H9 (cell line): ENCODE results near the gene NKD2. TPM values are rescaled to one million over a fixed set of nuclear protein-coding genes. Genes with fewer than 3 reads are reported as not detected.

ENCODE experiments used
- DNase-seq: peaks from one replicate; pipeline ENCODE4 v3.0.0-alpha.2; 2017
- H2AFZ ChIP-seq: one replicate; pipeline ENCODE4 v1.6.1; 2013; ENCODE audit warnings: mild to moderate bottlenecking, low read length, control low read depth, moderate library complexity
- H2AK5ac ChIP-seq: 2 replicates; pipeline ENCODE4 v1.6.1; 2013; ENCODE audit warnings: low read length, control low read depth, mixed read lengths; ENCODE audit not compliant: insufficient read length
- H2BK120ac ChIP-seq: one replicate; pipeline ENCODE4 v1.6.1; 2013; ENCODE audit warnings: low read depth, mild to moderate bottlenecking, low read length, control low read depth, inconsistent platforms; ENCODE audit not compliant: poor library complexity, severe bottlenecking
- H2BK12ac ChIP-seq: 2 replicates; pipeline ENCODE4 v1.6.1; 2013; ENCODE audit warnings: low read length, control low read depth, mixed read lengths, low read depth; ENCODE audit not compliant: insufficient read length
- H2BK15ac ChIP-seq: 2 replicates; pipeline ENCODE4 v1.6.1; 2013; ENCODE audit warnings: low read depth, low read length, control low read depth
- H2BK20ac ChIP-seq: one replicate; pipeline ENCODE4 v1.6.1; 2013; ENCODE audit warnings: low read depth, mild to moderate bottlenecking, low read length, control low read depth, inconsistent platforms; ENCODE audit not compliant: poor library complexity, severe bottlenecking
- H2BK5ac ChIP-seq: 2 replicates; pipeline ENCODE4 v1.6.1; 2013; ENCODE audit warnings: low read length, control low read depth, mixed read lengths; ENCODE audit not compliant: insufficient read length
- H3K14ac ChIP-seq: 2 replicates; pipeline ENCODE4 v1.6.1; 2013; ENCODE audit warnings: low read length, control low read depth; ENCODE audit not compliant: insufficient read depth
- H3K18ac ChIP-seq: 2 replicates; pipeline ENCODE4 v1.6.1; 2013; ENCODE audit warnings: low read depth, mild to moderate bottlenecking, mixed read lengths, low read length, control low read depth; ENCODE audit not compliant: insufficient read length
- H3K23ac ChIP-seq: 2 replicates; pipeline ENCODE4 v1.6.1; 2013; ENCODE audit warnings: low read length, control low read depth, mixed read lengths, low read depth; ENCODE audit not compliant: insufficient read length
- H3K23me2 ChIP-seq: 2 replicates; pipeline ENCODE4 v1.6.1; 2013; ENCODE audit warnings: low read depth, mild to moderate bottlenecking, mixed read lengths, low read length, control low read depth; ENCODE audit not compliant: insufficient read length, poor library complexity, severe bottlenecking
- H3K27ac ChIP-seq: 2 replicates; pipeline ENCODE4 v1.5.1; 2013; ENCODE audit warnings: low read length, control low read depth, mixed read lengths, low read depth; ENCODE audit not compliant: insufficient read length
- H3K27me3 ChIP-seq: 2 replicates; pipeline ENCODE4 v1.6.1; 2013; ENCODE audit warnings: low read length, control low read depth, inconsistent platforms; ENCODE audit not compliant: insufficient read depth
- H3K4ac ChIP-seq: 2 replicates; pipeline ENCODE4 v1.6.1; 2013; ENCODE audit warnings: low read depth, mild to moderate bottlenecking, control low read depth, inconsistent platforms, low read length, moderate library complexity
- H3K4me1 ChIP-seq: 2 replicates; pipeline ENCODE4 v1.6.1; 2013; ENCODE audit warnings: low read length, control low read depth, inconsistent platforms; ENCODE audit not compliant: insufficient read depth
- H3K4me2 ChIP-seq: 2 replicates; pipeline ENCODE4 v1.6.1; 2013; ENCODE audit warnings: low read length, control low read depth, mixed read lengths; ENCODE audit not compliant: insufficient read length, insufficient read depth
- H3K56ac ChIP-seq: 2 replicates; pipeline ENCODE4 v1.6.1; 2013; ENCODE audit warnings: low read depth, mild to moderate bottlenecking, mixed read lengths, low read length, control low read depth; ENCODE audit not compliant: insufficient read length
- H3K79me1 ChIP-seq: 2 replicates; pipeline ENCODE4 v1.6.1; 2013; ENCODE audit warnings: low read depth, mild to moderate bottlenecking, moderate library complexity, low read length, control low read depth, inconsistent platforms; ENCODE audit not compliant: insufficient read depth, poor library complexity, severe bottlenecking
- H3K79me2 ChIP-seq: 2 replicates; pipeline ENCODE4 v1.6.1; 2013; ENCODE audit warnings: low read length, control low read depth, inconsistent platforms; ENCODE audit not compliant: insufficient read depth
- H3K9ac ChIP-seq: 2 replicates; pipeline ENCODE4 v1.6.1; 2013; ENCODE audit warnings: low read length, control low read depth, mixed read lengths; ENCODE audit not compliant: insufficient read length; ENCODE audit errors: extremely low read depth
- H3K9me3 ChIP-seq: one replicate; pipeline ENCODE4 v1.6.1; 2013; ENCODE audit warnings: low read depth, low read length, inconsistent platforms; ENCODE audit not compliant: control insufficient read depth
- H3T11ph ChIP-seq: one replicate; pipeline ENCODE4 v1.6.1; 2013; ENCODE audit warnings: mild to moderate bottlenecking, low read length, control low read depth, inconsistent platforms
- H4K20me1 ChIP-seq: one replicate; pipeline ENCODE4 v1.6.1; 2013; ENCODE audit not compliant: control insufficient read depth, insufficient read length, insufficient read depth
- H4K5ac ChIP-seq: 2 replicates; pipeline ENCODE4 v1.6.1; 2013; ENCODE audit warnings: low read depth, mild to moderate bottlenecking, mixed read lengths, low read length, control low read depth; ENCODE audit not compliant: insufficient read length
- H4K8ac ChIP-seq: replicated peaks from 2 replicates; pipeline ENCODE4 v1.6.1; 2013; ENCODE audit warnings: low read length, control low read depth, mixed read lengths, low read depth; ENCODE audit not compliant: insufficient read length
- H4K91ac ChIP-seq: 2 replicates; pipeline ENCODE4 v1.6.1; 2013; ENCODE audit warnings: low read depth, mild to moderate bottlenecking, moderate library complexity, mixed read lengths, low read length, control low read depth; ENCODE audit not compliant: insufficient read length
- H3K27ac Mint-ChIP-seq, 3 experiments: 2 replicates in 2 of 3; 3 replicates in 1 of 3; pipeline ENCODE4 v1.8.0; 2020 to 2021; ENCODE audit warnings: mixed read lengths in 3 of 3, mild to moderate bottlenecking in 1 of 3, moderate library complexity in 1 of 3
- H3K27me3 Mint-ChIP-seq: 2 replicates; pipeline ENCODE4 v1.8.0; 2021; ENCODE audit warnings: low read depth, mild to moderate bottlenecking, moderate library complexity, mixed read lengths
- H3K36me3 Mint-ChIP-seq, 3 experiments: 2 replicates in 2 of 3; 3 replicates in 1 of 3; pipeline ENCODE4 v1.8.0; 2020 to 2021; ENCODE audit warnings: low read depth in 3 of 3, mixed read lengths in 3 of 3; ENCODE audit not compliant: insufficient read depth in 1 of 3
- H3K4me1 Mint-ChIP-seq, 2 experiments: 2 replicates each; pipeline ENCODE4 v1.8.0; 2020; ENCODE audit warnings: mixed read lengths in 2 of 2
- H3K4me3 Mint-ChIP-seq, 2 experiments: 2 replicates in 1 of 2; 3 replicates in 1 of 2; pipeline ENCODE4 v1.8.0; 2020 to 2021; ENCODE audit warnings: mild to moderate bottlenecking in 2 of 2, mixed read lengths in 2 of 2, moderate library complexity in 1 of 2
- H3K9me3 Mint-ChIP-seq, 2 experiments: 2 replicates in 1 of 2; 3 replicates in 1 of 2; pipeline ENCODE4 v1.8.0; 2020; ENCODE audit warnings: mild to moderate bottlenecking in 2 of 2, mixed read lengths in 2 of 2, moderate library complexity in 1 of 2
- WGBS: extraction: QIAGEN DNeasy Blood & Tissue Kit; methylation state at CpG from one replicate; pipeline ENCODE4 v1.1.7; 2013; ENCODE audit warnings: missing lambda C conversion rate, low lambda C conversion rate, mixed read lengths; ENCODE audit not compliant: insufficient read length; ENCODE audit errors: extremely low coverage; 5-methylcytosine and 5-hydroxymethylcytosine counted together
- total RNA-seq: library from RNA; stranded (reverse); gene quantifications from 2 replicates; pipeline ENCODE4 v1.2.1, GENCODE V29; 2021
- TF ChIP-seq, protein P1 (sequence below): fragments of 200-600 bp; sonication (generic); conservative IDR thresholded peaks from 3 replicates; pipeline ENCODE4 v1.8.0; 2021; ENCODE audit warnings: antibody characterized with exemption, mild to moderate bottlenecking

The NKD2 gene
- total RNA-seq, 1 experiment from 2014 or later: 7.3 TPM

DNA sequence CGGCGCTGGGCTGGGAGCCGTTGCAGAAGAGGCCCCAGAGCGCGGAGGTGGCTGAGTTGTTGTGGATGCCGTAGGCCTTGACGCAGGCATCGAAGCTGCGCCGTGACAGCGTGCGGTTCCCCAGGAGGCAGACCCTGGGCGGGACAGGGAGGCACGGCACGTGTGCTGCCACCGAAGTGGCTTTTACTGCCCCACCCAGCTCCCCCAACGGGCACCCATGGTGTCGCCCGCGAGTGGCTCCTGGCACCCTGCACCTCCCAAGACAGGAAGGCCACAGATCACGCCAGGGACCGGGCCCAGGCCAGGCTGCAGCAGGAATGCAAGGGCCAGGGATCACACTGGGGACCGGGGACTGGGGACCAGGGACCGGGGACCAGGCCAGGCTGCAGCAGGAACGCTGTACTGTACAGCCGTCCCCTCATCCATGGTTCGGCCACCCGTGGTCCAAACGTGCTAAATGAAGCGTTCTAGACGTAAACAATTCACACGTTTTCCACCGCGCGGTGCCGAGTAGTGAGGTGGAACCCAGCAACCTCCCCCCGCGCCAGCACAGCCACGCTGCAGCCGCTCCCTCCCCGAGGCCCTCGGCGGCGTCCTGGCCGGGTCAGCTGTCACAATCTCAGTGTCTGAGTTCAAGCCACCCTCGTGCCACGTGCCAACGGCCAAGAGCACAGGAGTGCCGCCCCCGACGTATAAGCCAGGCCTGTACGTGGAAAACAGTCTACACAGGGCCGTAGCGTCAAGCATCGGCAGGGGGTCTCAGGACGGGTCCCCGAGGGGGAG is 75.4 kb downstream of the NKD2 start:
- no CpG with 5 or more reads among the region's 57 CpGs for WGBS

More for the DNA sequence above, 75.4 kb downstream of the NKD2 start:
- Histone ChIP-seq H3K79me2 (no peaks in the 10 kb centered on the region), H2BK15ac (no peak overlapping the region), H2BK120ac (no peak overlapping the region), H3K27ac (no peak overlapping the region), H3K14ac (no peak overlapping the region), H2AFZ (no peak overlapping the region), H4K20me1 (no peaks in the 10 kb centered on the region), H3K4me1 (no peaks in the 10 kb centered on the region), H3K23me2 (no peaks in the 10 kb centered on the region), H4K91ac (no peak overlapping the region), H3K23ac (no peak overlapping the region), H3K79me1 (no peaks in the 10 kb centered on the region), H2BK12ac (no peak overlapping the region), H2BK20ac (no peak overlapping the region), H3K9ac (no peak overlapping the region), H2BK5ac (no peak overlapping the region), H3K9me3 (no peaks in the 10 kb centered on the region), H3T11ph (no peak overlapping the region), H3K4me2 (no peak overlapping the region), H4K8ac (no peak overlapping the region), H3K27me3 (no peaks in the 10 kb centered on the region), H3K4ac (no peak overlapping the region), H3K56ac (no peak overlapping the region), H2AK5ac (no peak overlapping the region), H4K5ac (no peak overlapping the region), H3K18ac (no peak overlapping the region)
- no peaks in the 10 kb centered on the region for H3K4me1 Mint-ChIP-seq
- no peak for DNase-seq
- H3K4me3 Mint-ChIP-seq: no peak overlapping the region
- H3K36me3 Mint-ChIP-seq: peaks cover 10 to 58% (median 25%) of the 10 kb centered on the region in 3 experiments
- TF ChIP-seq, protein P1, sequence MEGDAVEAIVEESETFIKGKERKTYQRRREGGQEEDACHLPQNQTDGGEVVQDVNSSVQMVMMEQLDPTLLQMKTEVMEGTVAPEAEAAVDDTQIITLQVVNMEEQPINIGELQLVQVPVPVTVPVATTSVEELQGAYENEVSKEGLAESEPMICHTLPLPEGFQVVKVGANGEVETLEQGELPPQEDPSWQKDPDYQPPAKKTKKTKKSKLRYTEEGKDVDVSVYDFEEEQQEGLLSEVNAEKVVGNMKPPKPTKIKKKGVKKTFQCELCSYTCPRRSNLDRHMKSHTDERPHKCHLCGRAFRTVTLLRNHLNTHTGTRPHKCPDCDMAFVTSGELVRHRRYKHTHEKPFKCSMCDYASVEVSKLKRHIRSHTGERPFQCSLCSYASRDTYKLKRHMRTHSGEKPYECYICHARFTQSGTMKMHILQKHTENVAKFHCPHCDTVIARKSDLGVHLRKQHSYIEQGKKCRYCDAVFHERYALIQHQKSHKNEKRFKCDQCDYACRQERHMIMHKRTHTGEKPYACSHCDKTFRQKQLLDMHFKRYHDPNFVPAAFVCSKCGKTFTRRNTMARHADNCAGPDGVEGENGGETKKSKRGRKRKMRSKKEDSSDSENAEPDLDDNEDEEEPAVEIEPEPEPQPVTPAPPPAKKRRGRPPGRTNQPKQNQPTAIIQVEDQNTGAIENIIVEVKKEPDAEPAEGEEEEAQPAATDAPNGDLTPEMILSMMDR: no peak
- H3K27me3 Mint-ChIP-seq: no peaks in the 10 kb centered on the region
- peak overlapping the region in 1 of 3 experiments; percentile 59; a peak in 1 of 7 replicates for H3K27ac Mint-ChIP-seq
- no peaks in the 10 kb centered on the region for H3K9me3 Mint-ChIP-seq
